Astrocyte (in vitro differentiated cells and primary cell): ENCODE results near the gene MRPS9. TPM values are rescaled to one million over a fixed set of nuclear protein-coding genes. Genes with fewer than 3 reads are reported as not detected.

Experiments
- DNase-seq: peaks from one replicate; pipeline ENCODE4 v3.0.0-alpha.2; 2010; ENCODE audit warnings: low read depth
- FAIRE-seq: peaks from 2 replicates; lab custom pipeline; 2011; peaks lifted over from hg19 to GRCh38; lab: Jason Lieb, UNC
- H2AFZ ChIP-seq: 2 replicates; pipeline ENCODE4 v1.6.0; 2012; ENCODE audit warnings: low read depth, low read length, inconsistent platforms
- H3K27ac ChIP-seq: 2 replicates; pipeline ENCODE4 v1.5.1; 2011; ENCODE audit warnings: low read depth, low read length, inconsistent platforms
- H3K27me3 ChIP-seq: 2 replicates; pipeline ENCODE4 v1.6.0; 2011; ENCODE audit warnings: low read length, inconsistent platforms; ENCODE audit not compliant: insufficient read depth
- H3K36me3 ChIP-seq: 2 replicates; pipeline ENCODE4 v1.5.1; 2011; ENCODE audit warnings: low read length, inconsistent platforms; ENCODE audit not compliant: insufficient read depth
- H3K4me1 ChIP-seq: 2 replicates; pipeline ENCODE4 v1.5.1; 2011; ENCODE audit warnings: low read length, inconsistent platforms; ENCODE audit not compliant: insufficient read depth
- H3K4me2 ChIP-seq: 2 replicates; pipeline ENCODE4 v1.6.0; 2012; ENCODE audit warnings: low read length, inconsistent platforms
- H3K4me3 ChIP-seq: 2 replicates; pipeline ENCODE4 v1.5.1; 2011; ENCODE audit warnings: low read depth, mild to moderate bottlenecking, low read length, inconsistent platforms; ENCODE audit not compliant: insufficient read depth
- H3K79me2 ChIP-seq: 2 replicates; pipeline ENCODE4 v1.6.0; 2012; ENCODE audit warnings: mild to moderate bottlenecking, low read length, inconsistent platforms; ENCODE audit not compliant: insufficient read depth
- H3K9ac ChIP-seq: 2 replicates; pipeline ENCODE4 v1.6.0; 2012; ENCODE audit warnings: mild to moderate bottlenecking, low read length, inconsistent platforms
- H3K9me3 ChIP-seq: 2 replicates; pipeline ENCODE4 v1.5.1; 2012; ENCODE audit warnings: low read depth, mild to moderate bottlenecking, low read length, inconsistent platforms; ENCODE audit not compliant: insufficient read depth
- H4K20me1 ChIP-seq: 2 replicates; pipeline ENCODE4 v1.6.0; 2012; ENCODE audit warnings: low read length, inconsistent platforms; ENCODE audit not compliant: insufficient read depth
- H3K27ac Mint-ChIP-seq: one replicate; pipeline ENCODE4 v1.8.0; 2021; ENCODE audit warnings: mild to moderate bottlenecking, mixed read lengths; ENCODE audit not compliant: unreplicated experiment
- H3K27me3 Mint-ChIP-seq: one replicate; pipeline ENCODE4 v1.8.0; 2021; ENCODE audit warnings: low read depth, mixed read lengths; ENCODE audit not compliant: unreplicated experiment
- H3K36me3 Mint-ChIP-seq: one replicate; pipeline ENCODE4 v1.8.0; 2021; ENCODE audit warnings: low read depth, mixed read lengths; ENCODE audit not compliant: unreplicated experiment
- H3K4me1 Mint-ChIP-seq: one replicate; pipeline ENCODE4 v1.8.0; 2021; ENCODE audit warnings: low read depth, mixed read lengths; ENCODE audit not compliant: unreplicated experiment
- H3K4me3 Mint-ChIP-seq: one replicate; pipeline ENCODE4 v1.8.0; 2021; ENCODE audit warnings: mild to moderate bottlenecking, moderate library complexity, mixed read lengths; ENCODE audit not compliant: unreplicated experiment
- H3K9me3 Mint-ChIP-seq: one replicate; pipeline ENCODE4 v1.8.0; 2021; ENCODE audit warnings: mild to moderate bottlenecking, mixed read lengths; ENCODE audit not compliant: unreplicated experiment
- EZH2 ChIP-seq: IDR thresholded peaks from 2 replicates; pipeline ENCODE4 v1.6.1; 2012; ENCODE audit warnings: mild to moderate bottlenecking, low read length, inconsistent platforms; ENCODE audit not compliant: insufficient read depth
- total RNA-seq: library from RNA; stranded (reverse); gene quantifications from 2 replicates; pipeline ENCODE4 v1.2.1, GENCODE V29; 2021
- TF ChIP-seq, protein P1 (sequence below): IDR thresholded peaks from 2 replicates; pipeline ENCODE4 v1.5.1; 2011; ENCODE audit warnings: low read depth, mild to moderate bottlenecking, inconsistent platforms, low read length, moderate library complexity; ENCODE audit not compliant: insufficient read depth

Gene MRPS9
- total RNA-seq, 1 donor from 2014 or later = 32.3 TPM

DNA sequence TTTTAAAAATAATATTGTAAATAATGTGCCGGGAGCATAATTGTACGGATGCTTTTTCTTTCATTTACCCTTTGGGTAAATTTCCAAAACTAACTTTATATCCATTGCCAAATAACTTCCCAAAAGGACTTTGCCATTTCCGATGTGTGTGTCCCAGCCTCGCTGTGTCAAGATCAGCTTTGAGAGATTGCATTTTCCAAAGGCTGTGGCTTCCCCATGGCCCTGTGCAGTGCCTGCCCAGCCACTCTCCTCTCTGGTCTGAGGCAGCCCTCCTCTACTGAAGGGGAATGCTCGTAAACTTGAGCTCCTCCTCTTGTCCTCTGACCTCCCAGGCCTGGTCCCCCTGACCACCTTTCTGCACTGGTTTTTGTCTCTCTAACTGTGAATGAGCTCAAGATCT is 78.5 kb downstream of the MRPS9 start:
- Histone ChIP-seq H3K27ac (no peak overlapping the region), H2AFZ (no peak overlapping the region), H3K9me3 (no peaks in the 10 kb centered on the region), H3K9ac (no peak overlapping the region), H3K36me3 (no peaks in the 10 kb centered on the region), H4K20me1 (no peaks in the 10 kb centered on the region), H3K79me2 (no peaks in the 10 kb centered on the region), H3K4me1 (no peaks in the 10 kb centered on the region), H3K4me3 (no peak overlapping the region), H3K4me2 (no peak overlapping the region), H3K27me3 (no peaks in the 10 kb centered on the region)
- no peak for DNase-seq
- Mint-ChIP-seq H3K4me3 (no peak overlapping the region), H3K36me3 (peaks cover 4% of the 10 kb centered on the region), H3K27me3 (peaks cover 3% of the 10 kb centered on the region), H3K4me1 (peaks cover 6% of the 10 kb centered on the region), H3K27ac (peak overlapping the region; percentile 23), H3K9me3 (peaks cover 2% of the 10 kb centered on the region)
- FAIRE-seq = no peak
- no peak for TF ChIP-seq EZH2
- TF ChIP-seq, protein P1, sequence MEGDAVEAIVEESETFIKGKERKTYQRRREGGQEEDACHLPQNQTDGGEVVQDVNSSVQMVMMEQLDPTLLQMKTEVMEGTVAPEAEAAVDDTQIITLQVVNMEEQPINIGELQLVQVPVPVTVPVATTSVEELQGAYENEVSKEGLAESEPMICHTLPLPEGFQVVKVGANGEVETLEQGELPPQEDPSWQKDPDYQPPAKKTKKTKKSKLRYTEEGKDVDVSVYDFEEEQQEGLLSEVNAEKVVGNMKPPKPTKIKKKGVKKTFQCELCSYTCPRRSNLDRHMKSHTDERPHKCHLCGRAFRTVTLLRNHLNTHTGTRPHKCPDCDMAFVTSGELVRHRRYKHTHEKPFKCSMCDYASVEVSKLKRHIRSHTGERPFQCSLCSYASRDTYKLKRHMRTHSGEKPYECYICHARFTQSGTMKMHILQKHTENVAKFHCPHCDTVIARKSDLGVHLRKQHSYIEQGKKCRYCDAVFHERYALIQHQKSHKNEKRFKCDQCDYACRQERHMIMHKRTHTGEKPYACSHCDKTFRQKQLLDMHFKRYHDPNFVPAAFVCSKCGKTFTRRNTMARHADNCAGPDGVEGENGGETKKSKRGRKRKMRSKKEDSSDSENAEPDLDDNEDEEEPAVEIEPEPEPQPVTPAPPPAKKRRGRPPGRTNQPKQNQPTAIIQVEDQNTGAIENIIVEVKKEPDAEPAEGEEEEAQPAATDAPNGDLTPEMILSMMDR = no peak

- Mint-ChIP-seq H3K27me3 (peaks cover 3% of the 10 kb centered on the region), H3K4me3 (no peak overlapping the region), H3K36me3 (peaks cover 3% of the 10 kb centered on the region), H3K27ac (no peak overlapping the region), H3K4me1 (peaks cover 4% of the 10 kb centered on the region), H3K9me3 (no peaks in the 10 kb centered on the region)
- Histone ChIP-seq H4K20me1 (no peaks in the 10 kb centered on the region), H3K27ac (no peak overlapping the region), H3K9me3 (no peaks in the 10 kb centered on the region), H3K9ac (no peak overlapping the region), H2AFZ (no peak overlapping the region), H3K36me3 (no peaks in the 10 kb centered on the region), H3K4me2 (no peak overlapping the region), H3K4me1 (no peaks in the 10 kb centered on the region), H3K79me2 (no peaks in the 10 kb centered on the region), H3K27me3 (no peaks in the 10 kb centered on the region), H3K4me3 (no peak overlapping the region)
- no peak for FAIRE-seq
- TF ChIP-seq, protein P1 = no peak
- TF ChIP-seq EZH2 = no peak
- no peak for DNase-seq
Measured at GRCh38 chr2:105117565-105117964, 79.7 kb downstream of the MRPS9 start.

DNA sequence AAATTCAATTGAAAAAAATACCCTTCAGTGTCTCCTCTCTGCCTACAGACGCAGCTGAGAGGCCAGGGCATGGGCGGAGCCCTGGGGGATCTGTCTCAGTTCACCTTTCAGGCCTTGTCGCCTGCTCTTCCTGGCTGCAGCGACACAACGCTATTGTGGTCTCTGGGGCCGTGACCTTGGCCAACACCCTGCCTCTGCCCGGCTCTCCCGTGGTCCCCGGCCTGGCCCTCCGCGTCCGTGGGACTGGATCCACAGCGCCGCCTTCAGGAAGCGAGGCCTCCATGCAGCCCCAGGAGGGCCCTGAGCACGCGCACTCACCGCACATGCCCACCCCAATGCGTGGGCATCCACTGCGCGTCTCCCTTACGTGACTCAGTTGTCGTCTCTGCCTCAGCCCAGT is 81.1 kb downstream of the MRPS9 start:
- no peak overlapping the region for H3K4me3 ChIP-seq
- H3K36me3 ChIP-seq = no peaks in the 10 kb centered on the region
- H3K9ac ChIP-seq = no peak overlapping the region
- no peaks in the 10 kb centered on the region for H3K79me2 ChIP-seq
- H3K4me2 ChIP-seq = no peak overlapping the region
- no peaks in the 10 kb centered on the region for H3K9me3 ChIP-seq
- Mint-ChIP-seq H3K4me1 (peaks cover 4% of the 10 kb centered on the region), H3K36me3 (peaks cover 3% of the 10 kb centered on the region), H3K27ac (no peak overlapping the region), H3K4me3 (no peak overlapping the region), H3K27me3 (peaks cover 5% of the 10 kb centered on the region), H3K9me3 (no peaks in the 10 kb centered on the region)
- no peaks in the 10 kb centered on the region for H3K4me1 ChIP-seq
- FAIRE-seq = no peak
- H3K27ac ChIP-seq = no peak overlapping the region
- no peaks in the 10 kb centered on the region for H4K20me1 ChIP-seq
- no peak overlapping the region for H2AFZ ChIP-seq
- peaks cover 2% of the 10 kb centered on the region for H3K27me3 ChIP-seq
- no peak for TF ChIP-seq EZH2
- DNase-seq = no peak
